B cell (primary cell): Measurements from ENCODE around the gene CTNNA3. TPM values are rescaled to one million over a fixed set of nuclear protein-coding genes. Genes with fewer than 3 reads are reported as not detected.

Experiments
- ATAC-seq: fragments of 200-7000 bp; cut with Tn5 transposase; one replicate; pipeline ENCODE4 v1.10.0; 2021; ENCODE audit warnings: low read depth, mild to moderate bottlenecking, moderate number of reproducible peaks, moderate library complexity
- CTCF ChIA-PET: fragments of 350-600 bp; sonication (Branson Sonifier 250); formaldehyde crosslinking; loops from one replicate; lab custom pipeline; 2021; ENCODE audit warnings: antibody characterized with exemption, inconsistent platforms; lab: Charles Lee
- POLR2A ChIA-PET: fragments of 350-600 bp; sonication (Branson Sonifier 250); formaldehyde crosslinking; loops from one replicate; lab custom pipeline; 2021; ENCODE audit warnings: antibody characterized with exemption; lab: Charles Lee
- DNase-seq: peaks from one replicate; pipeline ENCODE4 v3.0.0; 2013
- H2AFZ ChIP-seq: 2 replicates; pipeline ENCODE4 v1.6.1; 2012; ENCODE audit warnings: mild to moderate bottlenecking, low read depth, low read length; ENCODE audit not compliant: insufficient read depth, poor library complexity, severe bottlenecking
- H3K27ac ChIP-seq, 2 donors: 1 replicate in 1 of 2; 2 replicates in 1 of 2; pipeline ENCODE4 v1.5.1; 2012 to 2013; ENCODE audit warnings: low read length in 2 of 2, mild to moderate bottlenecking in 2 of 2, moderate library complexity in 1 of 2
- H3K27me3 ChIP-seq, 4 experiments: fragments of 200-600 bp in 1 of 4; sonication (generic) in 1 of 4; replicated peaks in 1 of 4; 1 replicate in 2 of 4; 2 replicates in 2 of 4; pipeline versions ENCODE4 v1.6.1 to v1.7.0; 2013 to 2016; ENCODE audit warnings: low read length in 3 of 4, mild to moderate bottlenecking in 2 of 4, mixed read lengths in 1 of 4, moderate library complexity in 1 of 4; ENCODE audit not compliant: insufficient read depth in 4 of 4, control insufficient read depth in 3 of 4; ENCODE audit errors: control extremely low read depth in 1 of 4
- H3K36me3 ChIP-seq, 2 experiments: replicated peaks in 1 of 2; 1 replicate in 1 of 2; 2 replicates in 1 of 2; pipeline versions ENCODE4 v1.6.1 to v1.7.1; 2013; ENCODE audit warnings: low read length in 1 of 2; ENCODE audit not compliant: insufficient read depth in 2 of 2, control insufficient read depth in 1 of 2; ENCODE audit errors: control extremely low read depth in 1 of 2, extremely low read depth in 1 of 2
- H3K4me1 ChIP-seq, 2 donors: fragments of 200-600 bp in 1 of 2; sonication (generic) in 1 of 2; 1 replicate in 1 of 2; 2 replicates in 1 of 2; pipeline versions ENCODE4 v1.5.1 to v1.6.1; 2013 to 2017; ENCODE audit warnings: low read length in 2 of 2; ENCODE audit not compliant: control insufficient read depth in 2 of 2, insufficient read depth in 2 of 2
- H3K4me2 ChIP-seq: replicated peaks from 2 replicates; pipeline ENCODE3; 2012; ENCODE audit warnings: mild to moderate bottlenecking, low read depth, low read length; ENCODE audit not compliant: poor library complexity, severe bottlenecking
- H3K4me3 ChIP-seq, 5 experiments: fragments of 200-600 bp in 1 of 5; sonication (generic) in 1 of 5; 1 replicate in 3 of 5; 2 replicates in 2 of 5; pipeline versions ENCODE4 v1.5.1 to v1.7.0; 2011 to 2016; ENCODE audit warnings: low read length in 4 of 5, mild to moderate bottlenecking in 4 of 5, low read depth in 2 of 5, control low read depth in 1 of 5, moderate library complexity in 1 of 5; ENCODE audit not compliant: insufficient read depth in 1 of 5; ENCODE audit errors: control extremely low read depth in 1 of 5, extremely low read depth in 1 of 5
- H3K79me2 ChIP-seq: fragments of 200-600 bp; sonication (generic); one replicate; pipeline ENCODE4 v1.6.0; 2016; ENCODE audit warnings: low read length; ENCODE audit not compliant: control insufficient read depth, insufficient read depth
- H3K9ac ChIP-seq: fragments of 200-600 bp; sonication (generic); 2 replicates; pipeline ENCODE4 v1.6.1; 2017; ENCODE audit warnings: mild to moderate bottlenecking, low read length, moderate library complexity
- H3K9me3 ChIP-seq, 3 donors: one replicate each; pipeline versions ENCODE4 v1.6.1 to v1.7.1; 2013; ENCODE audit warnings: low read length in 2 of 3; ENCODE audit not compliant: control insufficient read depth in 2 of 3, insufficient read depth in 1 of 3; ENCODE audit errors: control extremely low read depth in 1 of 3
- H4K20me1 ChIP-seq: 2 replicates; pipeline ENCODE4 v1.6.0; 2012; ENCODE audit warnings: mild to moderate bottlenecking, low read length; ENCODE audit not compliant: insufficient read depth, control insufficient read depth, poor library complexity, severe bottlenecking
- H3K27ac Mint-ChIP-seq: one replicate; pipeline ENCODE4 v1.8.0; 2021; ENCODE audit warnings: mixed read lengths
- H3K27me3 Mint-ChIP-seq: one replicate; pipeline ENCODE4 v1.8.0; 2021; ENCODE audit warnings: mixed read lengths
- H3K4me1 Mint-ChIP-seq: one replicate; pipeline ENCODE4 v1.8.0; 2021; ENCODE audit warnings: mixed read lengths
- H3K4me3 Mint-ChIP-seq: one replicate; pipeline ENCODE4 v1.8.0; 2021; ENCODE audit warnings: mixed read lengths
- H3K9me3 Mint-ChIP-seq: one replicate; pipeline ENCODE4 v1.8.0; 2022; ENCODE audit warnings: mixed read lengths; ENCODE audit not compliant: insufficient read depth
- EZH2 ChIP-seq: IDR thresholded peaks from 2 replicates; pipeline ENCODE4 v1.6.1; 2012; ENCODE audit warnings: borderline replicate concordance, low read depth, mild to moderate bottlenecking, moderate library complexity, low read length; ENCODE audit not compliant: insufficient read depth, poor library complexity, severe bottlenecking
- WGBS: methylation state at CpG from one replicate; pipeline ENCODE4 v1.1.5; 2013; ENCODE audit warnings: missing lambda C conversion rate; ENCODE audit not compliant: insufficient coverage; 5-methylcytosine and 5-hydroxymethylcytosine counted together
- intact Hi-C: fragments of 100-400 bp; cut with micrococcal nuclease; formaldehyde crosslinking; loops from one replicate; pipeline ENCODE4 v1.10.0; 2022
- polyA plus RNA-seq: library from polyadenylated mRNA; depleted of rRNA; stranded (reverse); fragments of >200 nt; gene quantifications from 2 replicates; pipeline ENCODE4 v1.2.3, GENCODE V29; 2012
- total RNA-seq, 2 donors: library from RNA; stranded (reverse); fragments of 120-200 nt in 1 of 2; gene quantifications; 1 replicate in 1 of 2; 2 replicates in 1 of 2; pipeline versions ENCODE4 v1.2.3 to v1.2.4, GENCODE V29; 2013 to 2022
- TF ChIP-seq, protein P1 (sequence below): fragments of 200-600 bp; IDR thresholded peaks from one replicate; pipeline ENCODE4 v1.8.0; 2022; ENCODE audit warnings: antibody characterized with exemption, mild to moderate bottlenecking

The CTNNA3 gene
- total and polyA plus RNA-seq, 2 donors (not counting 1 experiment from before 2014, with no cell fraction given) = 0.01 TPM; not detected in 1

DNA sequence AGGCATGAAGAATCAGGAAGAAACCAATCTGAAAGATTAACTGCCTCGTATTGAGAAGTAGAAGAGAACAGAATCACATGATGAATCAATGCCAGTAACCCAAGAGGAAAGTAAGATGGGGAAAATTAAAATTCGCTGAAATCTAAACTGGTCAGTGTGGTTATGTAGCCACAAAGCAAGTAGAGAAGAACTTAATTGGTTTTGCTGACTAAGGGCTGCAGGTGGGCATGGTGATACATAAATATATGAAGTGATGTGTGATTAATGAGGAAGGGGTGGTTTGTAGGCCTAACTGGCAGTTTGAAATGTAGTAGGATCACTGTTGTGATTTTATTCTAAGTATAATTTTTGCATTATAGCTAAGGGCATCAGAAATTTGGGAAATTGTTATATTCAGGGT, 853.6 kb downstream of the CTNNA3 start:
- CTCF ChIA-PET = no interaction called here
- 23% methylated on average over 2 of the region's 2 CpGs for WGBS
- Mint-ChIP-seq H3K27me3 (no peaks in the 10 kb centered on the region), H3K27ac (no peak overlapping the region), H3K4me3 (no peak overlapping the region), H3K4me1 (no peaks in the 10 kb centered on the region), H3K9me3 (no peaks in the 10 kb centered on the region)
- POLR2A ChIA-PET = no interaction called here
- Histone ChIP-seq H3K4me1 (no peaks in the 10 kb centered on the region), H3K4me2 (no peak overlapping the region), H3K9me3 (no peaks in the 10 kb centered on the region), H3K9ac (no peak overlapping the region), H3K4me3 (no peak overlapping the region), H3K27ac (no peak overlapping the region), H3K36me3 (no peaks in the 10 kb centered on the region), H2AFZ (no peak overlapping the region), H4K20me1 (no peaks in the 10 kb centered on the region), H3K79me2 (no peaks in the 10 kb centered on the region), H3K27me3 (no peaks in the 10 kb centered on the region)
- TF ChIP-seq, protein P1, sequence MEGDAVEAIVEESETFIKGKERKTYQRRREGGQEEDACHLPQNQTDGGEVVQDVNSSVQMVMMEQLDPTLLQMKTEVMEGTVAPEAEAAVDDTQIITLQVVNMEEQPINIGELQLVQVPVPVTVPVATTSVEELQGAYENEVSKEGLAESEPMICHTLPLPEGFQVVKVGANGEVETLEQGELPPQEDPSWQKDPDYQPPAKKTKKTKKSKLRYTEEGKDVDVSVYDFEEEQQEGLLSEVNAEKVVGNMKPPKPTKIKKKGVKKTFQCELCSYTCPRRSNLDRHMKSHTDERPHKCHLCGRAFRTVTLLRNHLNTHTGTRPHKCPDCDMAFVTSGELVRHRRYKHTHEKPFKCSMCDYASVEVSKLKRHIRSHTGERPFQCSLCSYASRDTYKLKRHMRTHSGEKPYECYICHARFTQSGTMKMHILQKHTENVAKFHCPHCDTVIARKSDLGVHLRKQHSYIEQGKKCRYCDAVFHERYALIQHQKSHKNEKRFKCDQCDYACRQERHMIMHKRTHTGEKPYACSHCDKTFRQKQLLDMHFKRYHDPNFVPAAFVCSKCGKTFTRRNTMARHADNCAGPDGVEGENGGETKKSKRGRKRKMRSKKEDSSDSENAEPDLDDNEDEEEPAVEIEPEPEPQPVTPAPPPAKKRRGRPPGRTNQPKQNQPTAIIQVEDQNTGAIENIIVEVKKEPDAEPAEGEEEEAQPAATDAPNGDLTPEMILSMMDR = no peak
- no peak for TF ChIP-seq EZH2
- DNase-seq (no peak), ATAC-seq (no peak)
- intact Hi-C loops = no loop called here

DNA sequence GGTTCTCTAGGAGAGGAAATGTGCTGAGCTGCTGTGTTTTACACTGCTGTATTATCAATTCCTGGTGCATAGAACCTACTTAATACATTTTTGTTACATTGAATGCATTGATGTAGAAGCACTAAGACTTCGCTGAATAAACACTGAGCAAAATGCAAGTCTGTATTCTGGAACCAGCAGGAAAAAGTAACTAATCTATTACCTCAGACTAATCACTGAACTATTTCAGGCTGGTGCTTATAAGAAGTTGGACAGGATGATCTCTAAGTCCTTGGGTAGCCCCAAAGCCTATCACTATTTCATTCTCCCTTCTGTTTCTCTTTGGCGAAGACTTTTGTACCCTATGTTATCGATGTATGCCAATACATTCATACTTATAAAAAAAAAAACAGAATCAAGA, 857.3 kb downstream of the CTNNA3 start:
- Mint-ChIP-seq H3K4me1 (no peaks in the 10 kb centered on the region), H3K27me3 (no peaks in the 10 kb centered on the region), H3K27ac (no peak overlapping the region), H3K4me3 (no peak overlapping the region), H3K9me3 (no peaks in the 10 kb centered on the region)
- Histone ChIP-seq H3K9me3 (no peaks in the 10 kb centered on the region), H3K36me3 (no peaks in the 10 kb centered on the region), H3K9ac (no peak overlapping the region), H3K79me2 (no peaks in the 10 kb centered on the region), H3K4me1 (no peaks in the 10 kb centered on the region), H3K27ac (no peak overlapping the region), H4K20me1 (no peaks in the 10 kb centered on the region), H3K4me2 (no peak overlapping the region), H3K27me3 (no peaks in the 10 kb centered on the region), H3K4me3 (no peak overlapping the region), H2AFZ (no peak overlapping the region)
- TF ChIP-seq EZH2 = no peak
- TF ChIP-seq, protein P1 = no peak
- no peak for DNase-seq
- ATAC-seq = no peak
- POLR2A ChIA-PET = no interaction called here
- CTCF ChIA-PET = no interaction called here
- intact Hi-C loops = no loop called here
- no CpG with 5 or more reads among the region's 3 CpGs for WGBS
